Spleen (tissue), 7 donors: Measurements from ENCODE around the gene C10orf53.

Source experiments
- POLR2AphosphoS5 ChIP-seq, 3 donors: sonication (generic); formaldehyde crosslinking; IDR thresholded peaks; one replicate each; pipeline ENCODE4 v1.5.1; 2017; ENCODE audit warnings: antibody characterized with exemption in 3 of 3
- TF ChIP-seq, protein P1 (sequence below), 11 experiments: fragments of 200-600 bp in 7 of 11; fragments of 450-650 bp in 4 of 11; sonication (generic) in 4 of 11; IDR thresholded peaks in 8 of 11; conservative IDR thresholded peaks in 3 of 11; 1 replicate in 7 of 11; 2 replicates in 4 of 11; pipeline versions ENCODE4 v1.4.0 to v1.8.0; 2016 to 2021; ENCODE audit warnings: antibody characterized with exemption in 11 of 11, inconsistent platforms in 4 of 11, mild to moderate bottlenecking in 1 of 11
- donor health status: DM: no; HTN: no; CAD: no; lungs with moderate emphysema.
- donor health status: DM: no; HTN: no; CAD: no.
- donor health status: DM: no; HTN: no; CAD: no.

DNA sequence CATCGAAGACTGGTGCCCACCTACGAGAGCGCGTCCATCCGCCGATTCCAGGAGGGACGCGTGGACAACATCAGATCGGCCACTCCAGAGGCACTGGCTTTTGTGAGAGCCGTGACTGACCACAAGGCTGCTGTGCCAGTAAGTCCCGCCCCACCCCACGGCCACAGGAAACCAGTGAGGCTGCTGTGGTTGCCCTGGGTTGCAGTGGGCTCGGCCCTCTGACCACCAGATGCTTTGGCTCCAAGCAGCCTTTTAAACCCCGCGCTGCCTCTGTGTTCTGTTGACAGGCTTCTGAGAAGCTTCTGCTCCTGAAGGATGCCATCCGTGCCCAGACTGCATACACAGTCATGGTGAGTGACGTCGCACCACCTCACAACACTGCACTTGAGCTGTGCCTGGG is 24.4 kb upstream of the C10orf53 start:
- TF ChIP-seq POLR2AphosphoS5 (IDR thresholded peaks at IDR 0.05), result no peak
- TF ChIP-seq, protein P1, sequence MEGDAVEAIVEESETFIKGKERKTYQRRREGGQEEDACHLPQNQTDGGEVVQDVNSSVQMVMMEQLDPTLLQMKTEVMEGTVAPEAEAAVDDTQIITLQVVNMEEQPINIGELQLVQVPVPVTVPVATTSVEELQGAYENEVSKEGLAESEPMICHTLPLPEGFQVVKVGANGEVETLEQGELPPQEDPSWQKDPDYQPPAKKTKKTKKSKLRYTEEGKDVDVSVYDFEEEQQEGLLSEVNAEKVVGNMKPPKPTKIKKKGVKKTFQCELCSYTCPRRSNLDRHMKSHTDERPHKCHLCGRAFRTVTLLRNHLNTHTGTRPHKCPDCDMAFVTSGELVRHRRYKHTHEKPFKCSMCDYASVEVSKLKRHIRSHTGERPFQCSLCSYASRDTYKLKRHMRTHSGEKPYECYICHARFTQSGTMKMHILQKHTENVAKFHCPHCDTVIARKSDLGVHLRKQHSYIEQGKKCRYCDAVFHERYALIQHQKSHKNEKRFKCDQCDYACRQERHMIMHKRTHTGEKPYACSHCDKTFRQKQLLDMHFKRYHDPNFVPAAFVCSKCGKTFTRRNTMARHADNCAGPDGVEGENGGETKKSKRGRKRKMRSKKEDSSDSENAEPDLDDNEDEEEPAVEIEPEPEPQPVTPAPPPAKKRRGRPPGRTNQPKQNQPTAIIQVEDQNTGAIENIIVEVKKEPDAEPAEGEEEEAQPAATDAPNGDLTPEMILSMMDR (IDR thresholded peaks at IDR 0.05 in 8 of 11, conservative IDR thresholded peaks at IDR 0.05 in 3 of 11), result no peak
